Left cardiac atrium (tissue), 4 donors: ENCODE measurements around the gene ADD2. TPM values are rescaled to one million over a fixed set of nuclear protein-coding genes. Genes with fewer than 3 reads are reported as not detected.

Experiments used
- ATAC-seq, 2 donors: fragments of 200-7000 bp; cut with Tn5 transposase; one replicate each; pipeline ENCODE4 v1.9.1; 2020; ENCODE audit warnings: mild to moderate bottlenecking in 2 of 2, moderate library complexity in 2 of 2
- DNase-seq: peaks from one replicate; pipeline ENCODE4 v3.0.0-alpha.2; 2020
- intact Hi-C, 2 donors: fragments of 100-400 bp; cut with DNase I; formaldehyde crosslinking; loops; one replicate each; pipeline versions ENCODE4 v1.14.1 to v1.15.1; 2022 to 2023
- total RNA-seq, 2 donors: library from RNA; stranded (reverse); fragmentation: NEBNext Ultra II Directional; extraction: Animal tissue kit (Norgen Biotek cat#: 25700); gene quantifications; one replicate each; pipeline ENCODE4 v1.2.1, GENCODE V29; 2021
- donor health status: DM: no; HTN: yes; CAD: no.
- donor health status: DM: no; HTN: yes; CAD: no; lungs with severe emphysema.
- donor health status: DM: yes; HTN: yes; CAD: no.
- donor health status: Dilated cardiomyopathy.

ADD2 gene
- total RNA-seq, 2 donors from 2014 or later, result 2.2 to 2.8 TPM

GRCh38 chr2:70712916-70713315 lies 55.1 kb downstream of the ADD2 start:
- DNase-seq, result no peak
- intact Hi-C loops, result no loop called here
- no peak for ATAC-seq

GRCh38 chr2:70711191-70711590 lies 56.8 kb downstream of the ADD2 start:
- intact Hi-C loops, result no loop called here
- ATAC-seq (no peak), DNase-seq (no peak)

- intact Hi-C loops, result no loop called here
- ATAC-seq (no peak), DNase-seq (no peak)
Measured at GRCh38 chr2:70710038-70710690, 57.8 kb downstream of the ADD2 start.

- intact Hi-C loops, result no loop called here
- DNase-seq, result no peak
- ATAC-seq, result no peak
Measured at GRCh38 chr2:70709275-70710037, 58.5 kb downstream of the ADD2 start.

GRCh38 chr2:70708376-70709199 lies 59.4 kb downstream of the ADD2 start:
- no peak for ATAC-seq
- DNase-seq, result no peak
- intact Hi-C loops, result no loop called here

- ATAC-seq, result no peak
- intact Hi-C loops, result no loop called here
- DNase-seq, result no peak
Measured at GRCh38 chr2:70707706-70708105, 60.3 kb downstream of the ADD2 start.

GRCh38 chr2:70706026-70706795 lies 61.8 kb downstream of the ADD2 start:
- DNase-seq (no peak), ATAC-seq (no peak)
- intact Hi-C loops, result no loop called here

GRCh38 chr2:70705160-70705850 lies 62.7 kb downstream of the ADD2 start:
- no peak for ATAC-seq
- intact Hi-C loops, result no loop called here
- DNase-seq, result no peak

GRCh38 chr2:70703900-70704549 lies 64.0 kb downstream of the ADD2 start:
- peak; percentile 33 for DNase-seq
- intact Hi-C loops, result no loop called here
- ATAC-seq, result peak in 1 of 2 donors; percentile 59

GRCh38 chr2:70702711-70703395 lies 65.1 kb downstream of the ADD2 start:
- intact Hi-C loops, result no loop called here
- DNase-seq, result no peak

GRCh38 chr2:70698847-70699246 lies 69.2 kb downstream of the ADD2 start:
- ATAC-seq (no peak), DNase-seq (no peak)
- intact Hi-C loops, result no loop called here

More at GRCh38 chr2:70702711-70703395, 65.1 kb downstream of the ADD2 start:
- ATAC-seq, result no peak

GRCh38 chr2:70697603-70698383 lies 70.2 kb downstream of the ADD2 start:
- ATAC-seq (no peak), DNase-seq (no peak)
- intact Hi-C loops, result no loop called here

GRCh38 chr2:70696142-70696541 lies 71.9 kb downstream of the ADD2 start:
- ATAC-seq (no peak), DNase-seq (no peak)
- intact Hi-C loops, result no loop called here

GRCh38 chr2:70692256-70692655 lies 75.7 kb downstream of the ADD2 start:
- DNase-seq, result no peak
- intact Hi-C loops, result no loop called here
- ATAC-seq, result no peak

- DNase-seq (no peak), ATAC-seq (no peak)
- intact Hi-C loops, result no loop called here
Measured at GRCh38 chr2:70691497-70692140, 76.4 kb downstream of the ADD2 start.

GRCh38 chr2:70690846-70691245 lies 77.2 kb downstream of the ADD2 start:
- intact Hi-C loops, result no loop called here
- DNase-seq (no peak), ATAC-seq (no peak)
